Activated CD4-positive, alpha-beta memory T cell treated with anti-CD3 and anti-CD28 coated beads, Interleukin-2, amount 10 ng/mL, durations not matched to agents 7 days and 5 days (primary cell): Measurements from ENCODE around the gene LRRC4B. TPM values are rescaled to one million over a fixed set of nuclear protein-coding genes. Genes with fewer than 3 reads are reported as not detected.
"Not testable (repeated sequence)": the region's sequence is repeated elsewhere in the genome, so short reads cannot be mapped to it uniquely, and the experiment has no call there.

Source experiments
- CTCF ChIA-PET: fragments of 350-600 bp; sonication (Branson Sonifier 250); formaldehyde crosslinking; loops from one replicate; lab custom pipeline; 2021; ENCODE audit warnings: antibody characterized with exemption, inconsistent platforms; lab: Charles Lee
- POLR2A ChIA-PET: fragments of 350-600 bp; sonication (Branson Sonifier 250); formaldehyde crosslinking; loops from one replicate; lab custom pipeline; 2021; ENCODE audit warnings: antibody characterized with exemption; lab: Charles Lee
- DNase-seq: peaks from one replicate; pipeline ENCODE4 v3.0.0-alpha.2; 2020
- H3K27ac Mint-ChIP-seq: one replicate; pipeline ENCODE4 v1.8.0; 2021; ENCODE audit warnings: mild to moderate bottlenecking, mixed read lengths
- H3K27me3 Mint-ChIP-seq: one replicate; pipeline ENCODE4 v1.8.0; 2021; ENCODE audit warnings: mixed read lengths
- H3K36me3 Mint-ChIP-seq: one replicate; pipeline ENCODE4 v1.8.0; 2021; ENCODE audit warnings: low read depth, mixed read lengths
- H3K4me1 Mint-ChIP-seq: one replicate; pipeline ENCODE4 v1.8.0; 2021; ENCODE audit warnings: mixed read lengths
- H3K4me3 Mint-ChIP-seq: one replicate; pipeline ENCODE4 v1.8.0; 2021; ENCODE audit warnings: mild to moderate bottlenecking, mixed read lengths
- H3K9me3 Mint-ChIP-seq: one replicate; pipeline ENCODE4 v1.8.0; 2021; ENCODE audit warnings: mixed read lengths
- total RNA-seq, 2 experiments: library from RNA; stranded (reverse); gene quantifications; one replicate each; pipeline ENCODE4 v1.2.3, GENCODE V29; 2021

LRRC4B gene
- total RNA-seq = not detected

GRCh38 chr19:50567882-50568727 is at the start of gene LRRC4B:
LRRC4B (minus strand) TSS chr19:50568435; CDS start chr19:50548838, 19,597 bp downstream.
- Mint-ChIP-seq H3K27ac (no peak within 1 kb of the TSS), H3K27me3 (peaks cover 39% of the 10 kb centered on the region), H3K4me1 (peaks cover 4% of the 10 kb centered on the region), H3K36me3 (no peaks in the 10 kb centered on the region), H3K9me3 (no peaks in the 10 kb centered on the region), H3K4me3 (no peak within 1 kb of the TSS)
- no peak for DNase-seq
- ChIA-PET CTCF (no interaction called here), POLR2A (no interaction called here)

GRCh38 chr19:50612504-50613404 is 44.5 kb upstream of the LRRC4B start:
- H3K4me3 Mint-ChIP-seq, H3K9me3 Mint-ChIP-seq, H3K27ac Mint-ChIP-seq, H3K4me1 Mint-ChIP-seq, DNase-seq, H3K27me3 Mint-ChIP-seq, POLR2A ChIA-PET, H3K36me3 Mint-ChIP-seq: not testable (repeated sequence)
- CTCF ChIA-PET = interaction anchor here (1.5 kb wide), 1 partner anchor 11 kb away, joined by 3 read pairs; no protein-coding TSS in a partner anchor

GRCh38 chr19:50607874-50608785 is 39.9 kb upstream of the LRRC4B start:
- Mint-ChIP-seq H3K4me1 (peaks cover 8% of the 10 kb centered on the region), H3K27me3 (no peaks in the 10 kb centered on the region), H3K9me3 (peaks cover 9% of the 10 kb centered on the region), H3K4me3 (no peak overlapping the region), H3K27ac (no peak overlapping the region), H3K36me3 (no peaks in the 10 kb centered on the region)
- CTCF ChIA-PET = interaction anchor here (0.5 to 1.1 kb wide), 6 partner anchors 49 to 260 kb away, joined by 3 read pairs; no protein-coding TSS in a partner anchor
- DNase-seq = peak; percentile 75
- POLR2A ChIA-PET = no interaction called here

- POLR2A ChIA-PET = no interaction called here
- peaks cover 9% of the 10 kb centered on the region for H3K9me3 Mint-ChIP-seq
- H3K36me3 Mint-ChIP-seq = no peaks in the 10 kb centered on the region
- CTCF ChIA-PET = interaction anchor here (0.5 to 1.1 kb wide), 4 partner anchors 48 to 260 kb away, joined by 3 read pairs; no protein-coding TSS in a partner anchor
- peaks cover 4% of the 10 kb centered on the region for H3K27me3 Mint-ChIP-seq
- DNase-seq = no peak
- no peak overlapping the region for H3K4me3 Mint-ChIP-seq
- H3K27ac Mint-ChIP-seq = no peak overlapping the region
- peaks cover 8% of the 10 kb centered on the region for H3K4me1 Mint-ChIP-seq
Observed at GRCh38 chr19:50607388-50607787, 39.2 kb upstream of the LRRC4B start.

GRCh38 chr19:50606059-50606836 is 38.0 kb upstream of the LRRC4B start:
- H3K4me1 Mint-ChIP-seq, DNase-seq, POLR2A ChIA-PET, H3K27ac Mint-ChIP-seq, H3K36me3 Mint-ChIP-seq, H3K9me3 Mint-ChIP-seq, H3K4me3 Mint-ChIP-seq: not testable (repeated sequence)
- peaks cover 13% of the 10 kb centered on the region for H3K27me3 Mint-ChIP-seq
- CTCF ChIA-PET = interaction anchor here (0.9 kb wide), 1 partner anchor 50 kb away, joined by 3 read pairs; no protein-coding TSS in a partner anchor

- H3K36me3 Mint-ChIP-seq, DNase-seq, POLR2A ChIA-PET, H3K4me3 Mint-ChIP-seq, H3K4me1 Mint-ChIP-seq, H3K9me3 Mint-ChIP-seq, H3K27ac Mint-ChIP-seq, CTCF ChIA-PET: not testable (repeated sequence)
- H3K27me3 Mint-ChIP-seq = peaks cover 13% of the 10 kb centered on the region
Observed at GRCh38 chr19:50604264-50605073, 36.2 kb upstream of the LRRC4B start.

GRCh38 chr19:50602935-50603334 is 34.7 kb upstream of the LRRC4B start:
- CTCF ChIA-PET = no interaction called here
- Mint-ChIP-seq H3K27ac (no peak overlapping the region), H3K4me1 (peaks cover 5% of the 10 kb centered on the region), H3K9me3 (peaks cover 7% of the 10 kb centered on the region), H3K27me3 (peaks cover 13% of the 10 kb centered on the region), H3K36me3 (no peaks in the 10 kb centered on the region), H3K4me3 (no peak overlapping the region)
- POLR2A ChIA-PET = no interaction called here
- DNase-seq = no peak

- Mint-ChIP-seq H3K4me3 (no peak overlapping the region), H3K9me3 (peaks cover 5% of the 10 kb centered on the region), H3K27me3 (peaks cover 13% of the 10 kb centered on the region), H3K4me1 (peaks cover 2% of the 10 kb centered on the region), H3K36me3 (no peaks in the 10 kb centered on the region), H3K27ac (no peak overlapping the region)
- ChIA-PET CTCF (no interaction called here), POLR2A (no interaction called here)
- no peak for DNase-seq
Observed at GRCh38 chr19:50602496-50602895, 34.3 kb upstream of the LRRC4B start.

- H3K36me3 Mint-ChIP-seq = no peaks in the 10 kb centered on the region
- no peak overlapping the region for H3K4me3 Mint-ChIP-seq
- H3K27ac Mint-ChIP-seq = no peak overlapping the region
- no peaks in the 10 kb centered on the region for H3K4me1 Mint-ChIP-seq
- H3K9me3 Mint-ChIP-seq = peaks cover 2% of the 10 kb centered on the region
- DNase-seq = no peak
- POLR2A ChIA-PET = no interaction called here
- CTCF ChIA-PET = interaction anchor here (1.3 kb wide), 1 partner anchor 10 kb away, joined by 3 read pairs; no protein-coding TSS in a partner anchor
- H3K27me3 Mint-ChIP-seq = peaks cover 13% of the 10 kb centered on the region
Observed at GRCh38 chr19:50602089-50602422, 33.8 kb upstream of the LRRC4B start.

GRCh38 chr19:50601407-50602088 is 33.3 kb upstream of the LRRC4B start:
- Mint-ChIP-seq H3K27me3 (peaks cover 13% of the 10 kb centered on the region), H3K36me3 (no peaks in the 10 kb centered on the region), H3K4me3 (no peak overlapping the region), H3K27ac (no peak overlapping the region), H3K4me1 (no peaks in the 10 kb centered on the region), H3K9me3 (no peaks in the 10 kb centered on the region)
- ChIA-PET POLR2A (no interaction called here), CTCF (interaction anchor here (1.3 kb wide), 1 partner anchor 10 kb away, joined by 3 read pairs; no protein-coding TSS in a partner anchor)
- no peak for DNase-seq

- Mint-ChIP-seq H3K4me3 (no peak overlapping the region), H3K36me3 (no peaks in the 10 kb centered on the region), H3K27me3 (peaks cover 13% of the 10 kb centered on the region), H3K4me1 (no peaks in the 10 kb centered on the region), H3K27ac (no peak overlapping the region), H3K9me3 (no peaks in the 10 kb centered on the region)
- POLR2A ChIA-PET = no interaction called here
- DNase-seq = no peak
- CTCF ChIA-PET = no interaction called here
Observed at GRCh38 chr19:50599427-50599826, 31.2 kb upstream of the LRRC4B start.
